NCI-H1092 (cell line): ENCODE results near the gene ELF4.
"Not testable (repeated sequence)": the region's sequence is repeated elsewhere in the genome, so short reads cannot be mapped to it uniquely, and the experiment has no call there.

Experiments used
- DNase-seq: peaks from one replicate; lab custom pipeline; 2025; lab: John Stamatoyannopoulos, UW

The ELF4 gene

DNA sequence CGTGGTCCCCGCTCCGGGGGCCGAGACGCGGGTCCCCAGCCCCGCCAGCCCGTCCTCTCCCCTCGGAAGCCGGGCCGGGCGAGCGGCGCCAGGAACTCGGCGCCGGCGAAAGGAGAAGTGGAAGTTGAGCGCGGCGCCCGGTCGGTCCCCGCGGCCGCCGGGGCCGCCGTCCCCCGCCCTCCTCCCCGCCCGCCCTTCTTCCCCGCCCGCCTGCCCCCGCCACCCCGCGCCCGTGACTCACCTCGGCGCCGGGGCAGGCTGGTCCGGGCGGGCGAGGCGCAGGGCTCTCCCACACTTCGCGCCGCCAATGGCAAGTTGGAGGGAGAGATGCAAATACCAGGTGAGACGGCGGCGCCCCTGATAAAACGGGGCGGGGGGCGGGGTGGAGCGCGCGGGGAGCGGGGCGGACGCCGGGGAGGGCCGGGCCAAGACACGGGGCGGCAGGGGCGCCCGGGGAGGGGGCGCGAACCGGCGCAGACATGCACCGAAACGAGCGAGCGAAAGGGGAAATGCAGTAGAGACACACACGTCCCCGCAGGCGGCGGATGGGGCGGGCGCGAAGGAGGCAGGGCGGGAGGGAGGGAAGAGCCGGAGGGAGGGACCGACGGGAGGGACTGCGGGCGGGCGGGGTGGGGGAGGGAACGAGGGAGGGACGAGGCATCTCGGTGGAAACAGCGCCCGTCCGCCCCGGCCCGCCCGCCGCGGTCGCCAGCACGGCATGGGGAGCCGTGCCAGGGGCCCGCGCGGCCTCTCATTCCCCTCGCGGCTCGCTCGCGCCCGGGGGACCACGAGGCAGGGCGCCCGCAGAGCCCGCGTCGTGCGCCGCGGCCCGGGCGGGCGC is at the start of gene ELF4:
TSS of gene ELF4 (minus strand) at position 119 of the 841 bp plus-strand sequence. CDS start 29,167 bp downstream, outside the sequence.
- no peak for DNase-seq

- no peak for DNase-seq
Observed at GRCh38 chrX:130159776-130160175, 49.5 kb upstream of the ELF4 start.

GRCh38 chrX:130158311-130158710 is 48.0 kb upstream of the ELF4 start:
- DNase-seq = no peak

GRCh38 chrX:130155564-130155963 is 45.3 kb upstream of the ELF4 start:
- DNase-seq = no peak

- DNase-seq = no peak
Observed at GRCh38 chrX:130147631-130148030, 37.3 kb upstream of the ELF4 start.

- no peak for DNase-seq
Observed at GRCh38 chrX:130145123-130145522, 34.8 kb upstream of the ELF4 start.

GRCh38 chrX:130144509-130144908 is 34.2 kb upstream of the ELF4 start:
- DNase-seq = no peak

DNA sequence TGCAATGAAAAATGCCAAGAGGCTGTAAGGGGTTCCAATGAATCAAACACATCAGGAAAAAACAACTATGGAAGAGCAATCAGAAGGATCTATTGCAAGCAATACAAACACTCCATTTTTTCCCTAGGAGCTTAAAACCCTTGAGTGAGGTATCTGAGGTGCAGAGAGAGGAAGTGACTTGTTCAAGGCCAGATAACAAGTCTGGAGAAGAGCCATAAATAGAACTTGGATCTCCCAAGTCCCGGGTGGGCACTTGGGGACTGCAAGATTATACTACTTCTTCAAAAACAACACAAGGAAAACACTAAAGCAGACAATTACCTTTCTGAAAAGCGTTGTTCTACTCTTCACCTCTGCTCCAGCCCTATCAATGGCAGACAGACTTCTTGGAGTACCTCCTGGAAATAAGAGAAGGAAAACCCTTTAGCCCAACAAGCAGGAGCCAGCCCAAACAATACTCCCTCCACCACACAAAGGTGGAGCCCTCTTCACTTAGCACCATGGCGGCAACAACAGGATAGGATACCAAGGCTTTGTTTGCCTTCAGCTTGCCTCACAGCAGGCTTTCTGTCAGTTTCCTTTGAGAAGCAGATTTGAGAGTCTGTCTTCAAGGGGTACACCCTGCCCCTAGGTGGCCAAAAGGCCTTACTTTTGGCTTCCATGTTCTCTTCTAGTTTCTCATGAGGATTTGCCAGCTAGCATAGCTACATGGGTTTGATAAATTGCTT is 29.3 kb upstream of the ELF4 start:
- no peak for DNase-seq

DNA sequence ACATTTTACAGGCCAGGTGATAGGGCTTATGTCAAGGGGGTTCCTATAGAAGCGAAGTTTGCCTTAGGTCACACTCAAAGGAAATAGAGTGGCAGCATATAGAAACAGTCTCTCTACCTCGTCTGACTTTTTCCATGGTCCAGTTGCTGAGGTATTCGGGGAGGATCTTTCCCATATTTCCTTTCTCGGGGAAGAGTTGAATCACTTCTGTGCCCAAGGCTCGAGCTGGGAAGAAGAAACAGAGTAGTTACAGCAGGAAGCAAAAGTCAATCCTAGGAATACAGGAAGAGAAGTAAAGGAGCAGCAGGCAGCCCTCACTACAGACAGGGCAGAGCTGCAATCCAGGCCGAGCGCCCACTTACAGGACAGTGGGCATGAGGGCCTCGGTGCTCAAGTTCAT is 26.7 kb upstream of the ELF4 start:
- no peak for DNase-seq

GRCh38 chrX:130136496-130136895 is 26.2 kb upstream of the ELF4 start:
- no peak for DNase-seq

- no peak for DNase-seq
Observed at GRCh38 chrX:130130990-130131389, 20.7 kb upstream of the ELF4 start.

DNA sequence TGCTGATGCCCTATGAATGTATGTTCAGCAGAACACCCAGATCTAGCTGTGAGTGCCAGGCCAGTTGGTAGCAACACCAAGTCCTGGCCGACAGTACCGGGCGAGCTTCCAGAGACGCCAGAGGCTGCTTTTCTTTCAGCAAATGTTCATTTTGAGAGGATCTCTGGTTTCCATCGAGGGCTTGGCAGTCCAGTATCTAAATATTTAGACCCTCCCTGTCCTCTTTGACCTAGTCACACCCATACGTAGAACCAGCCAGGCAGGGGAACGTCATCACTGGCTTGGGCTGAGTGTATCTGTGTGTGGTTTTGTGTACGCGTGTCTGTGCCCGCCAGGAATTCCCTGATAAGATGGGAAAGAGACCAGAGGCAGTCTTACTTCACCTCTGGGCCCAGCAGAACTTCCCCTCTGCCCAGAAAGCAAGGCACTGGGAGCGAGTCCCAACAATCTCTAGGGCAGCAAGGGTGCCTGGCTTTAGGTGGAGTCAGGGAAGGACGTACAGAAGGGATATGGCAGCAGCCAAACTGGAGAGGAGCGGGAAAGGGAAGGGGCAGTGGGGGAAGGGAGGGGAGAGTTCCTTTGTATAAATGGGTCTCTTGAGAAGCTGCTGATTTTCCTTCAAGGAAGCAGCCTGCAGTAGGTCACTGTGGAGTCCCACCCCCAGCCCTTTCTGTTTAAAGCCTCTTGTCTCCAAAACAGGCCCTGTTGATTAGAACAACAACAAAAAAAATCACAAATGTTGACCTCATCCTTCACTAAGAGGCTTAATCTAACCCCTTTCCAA is 15.0 kb upstream of the ELF4 start:
- no peak for DNase-seq

- DNase-seq = no peak
Observed at GRCh38 chrX:130124577-130124976, 14.3 kb upstream of the ELF4 start.

GRCh38 chrX:130121505-130121800 is 11.2 kb upstream of the ELF4 start:
- no peak for DNase-seq

DNA sequence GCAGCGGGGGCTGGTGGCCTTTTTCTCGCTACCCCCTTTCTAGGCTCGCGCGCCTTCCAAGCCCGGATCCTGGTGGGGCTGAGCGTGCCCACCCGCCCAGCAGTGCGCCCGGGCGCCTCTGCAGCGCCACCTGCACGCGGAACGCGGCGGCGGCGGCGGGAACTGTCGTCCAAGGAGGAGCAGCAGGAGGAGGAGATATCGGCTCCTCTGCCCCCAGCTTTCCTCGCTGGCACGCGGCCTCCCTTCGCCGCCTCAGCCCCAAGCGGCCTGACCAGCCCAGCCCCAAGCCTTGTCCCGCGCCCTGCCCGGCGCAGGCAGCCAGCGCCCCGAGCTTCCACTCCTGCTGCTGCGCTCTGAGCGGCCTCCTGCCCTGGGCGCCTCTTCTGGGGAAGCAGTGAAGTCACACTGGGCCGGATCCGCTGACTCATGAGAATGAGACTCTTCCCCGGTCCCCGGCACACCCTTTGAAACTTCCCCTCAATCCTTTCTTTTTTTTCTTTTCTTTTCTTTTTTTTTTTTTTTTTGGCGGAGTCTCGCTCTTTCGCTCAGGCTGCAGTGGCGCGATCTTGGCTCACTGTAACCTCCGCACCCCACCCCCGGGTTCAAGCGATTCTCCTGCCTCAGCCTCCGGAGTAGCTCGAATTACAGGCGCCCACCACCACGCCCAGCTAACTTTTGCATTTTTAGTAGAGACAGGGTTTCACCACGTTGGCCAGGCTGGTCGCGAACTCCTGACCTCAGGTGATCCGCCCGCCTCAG is 10.6 kb upstream of the ELF4 start:
- DNase-seq = no peak

GRCh38 chrX:130120321-130120731 is 10.0 kb upstream of the ELF4 start:
- DNase-seq = no peak

- no peak for DNase-seq
Observed at GRCh38 chrX:130119312-130119898, 9.1 kb upstream of the ELF4 start.

GRCh38 chrX:130118441-130119311 is 8.4 kb upstream of the ELF4 start:
- no peak for DNase-seq

- DNase-seq = no peak
Observed at GRCh38 chrX:130117166-130117565, 6.9 kb upstream of the ELF4 start.

DNA sequence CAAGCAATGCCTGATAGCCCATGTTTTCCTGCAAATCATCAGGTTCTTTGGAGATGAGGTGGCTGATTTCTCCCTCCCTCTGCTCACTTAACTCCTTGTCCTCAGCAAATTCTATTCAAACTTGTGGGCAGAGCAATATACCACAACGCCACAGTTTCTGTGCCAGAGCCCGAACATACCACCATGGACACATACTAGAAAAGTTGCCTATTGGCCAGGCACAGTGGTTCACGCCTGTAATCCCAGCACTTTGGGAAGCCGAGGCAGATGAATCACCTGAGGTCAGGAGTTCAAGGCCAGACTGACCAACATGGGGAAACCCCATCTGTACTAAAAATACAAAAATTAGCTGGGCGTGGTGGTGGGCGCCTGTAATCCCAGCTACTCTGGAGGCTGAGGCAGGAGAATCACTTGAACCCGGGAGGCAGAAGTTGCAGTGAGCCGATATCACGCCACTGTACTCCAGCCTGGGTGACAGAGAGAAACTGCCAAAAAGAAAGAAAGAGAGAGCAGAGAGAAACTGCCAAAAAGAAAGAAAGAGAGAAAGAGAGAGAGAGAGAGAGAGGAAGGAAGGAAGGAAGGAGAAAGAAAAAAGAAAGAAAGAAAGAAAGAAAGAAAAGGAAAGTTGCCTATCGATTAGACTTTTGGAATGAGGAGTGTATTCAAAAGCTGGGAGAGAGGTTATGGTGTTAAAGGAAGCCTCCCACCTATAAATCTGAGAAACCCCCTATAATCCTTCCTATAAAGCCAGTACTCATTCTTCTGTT is 5.0 kb upstream of the ELF4 start:
- DNase-seq = not testable (repeated sequence)
